Large intestine (tissue), 1 donor: ENCODE results near the gene ZNF836. TPM values are rescaled to one million over a fixed set of nuclear protein-coding genes. Genes with fewer than 3 reads are reported as not detected.

Source experiments
- polyA plus RNA-seq: library from polyadenylated mRNA; unstranded; fragments of 120-200 nt; gene quantifications from one replicate; pipeline ENCODE4 v1.2.1, GENCODE V29; 2013

The ZNF836 gene
- polyA plus RNA-seq, 1 donor = 11.6 TPM

Other genes with a start within 250 kb of the ZNF836 start
- gene ZNF613, start 244.1 kb downstream of the ZNF836 start, polyA plus RNA-seq = 5.6 TPM
- 12.2 TPM for gene ZNF350, start 184.8 kb downstream of the ZNF836 start, polyA plus RNA-seq
- 9.2 TPM for gene ZNF615, start 163.4 kb downstream of the ZNF836 start, polyA plus RNA-seq
- gene ZNF614, start 143.2 kb downstream of the ZNF836 start, polyA plus RNA-seq = 8.1 TPM
- 13.9 TPM for gene ZNF432, start 122.8 kb downstream of the ZNF836 start, polyA plus RNA-seq
- gene ZNF841, start 75.9 kb downstream of the ZNF836 start, polyA plus RNA-seq = 24.0 TPM
- 9.6 TPM for gene ZNF616, start 31.7 kb downstream of the ZNF836 start, polyA plus RNA-seq
- gene PPP2R1A, start 18.4 kb upstream of the ZNF836 start, polyA plus RNA-seq = 223 TPM
- 12.3 TPM for gene ZNF766, start 98.0 kb upstream of the ZNF836 start, polyA plus RNA-seq
- 11.6 TPM for gene ZNF480, start 125.5 kb upstream of the ZNF836 start, polyA plus RNA-seq
- 6.4 TPM for gene ZNF610, start 164.6 kb upstream of the ZNF836 start, polyA plus RNA-seq
- 17.5 TPM for gene ZNF880, start 198.3 kb upstream of the ZNF836 start, polyA plus RNA-seq
- gene ZNF528, start 226.2 kb upstream of the ZNF836 start, polyA plus RNA-seq = 36.5 TPM